ENCODE measurements around the gene SLC22A2. TPM values are rescaled to one million over a fixed set of nuclear protein-coding genes. Genes with fewer than 3 reads are reported as not detected.

The SLC22A2 gene
- total and polyA plus RNA-seq, 2 donors (not counting 1 experiment from before 2014, with no cell fraction given), result not detected

DNA sequence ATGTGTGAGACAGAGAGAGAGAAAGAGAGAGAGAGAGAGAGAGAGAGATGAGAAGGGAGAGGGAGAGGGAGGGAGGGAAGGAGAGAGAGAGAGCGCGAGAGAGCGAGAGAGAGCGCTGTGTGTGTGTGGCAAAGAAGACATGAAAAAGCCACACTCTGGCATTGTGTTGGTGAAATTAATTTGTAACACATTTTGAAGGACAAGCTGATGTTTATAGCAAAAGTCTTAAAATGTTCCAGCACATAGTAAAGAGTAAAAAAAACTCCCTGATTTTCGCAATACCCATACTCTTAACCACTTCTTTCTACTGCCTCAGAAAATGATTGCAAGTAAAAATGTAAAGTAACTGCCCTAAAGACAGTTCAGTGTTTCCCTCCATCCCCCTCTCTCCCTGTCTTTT, 80.3 kb downstream of the SLC22A2 start:
- TF ChIP-seq EZH2 (IDR thresholded peaks at IDR 0.05; ENCODE audit: low read length, missing control alignments), result no peak
- TF ChIP-seq, protein P1, sequence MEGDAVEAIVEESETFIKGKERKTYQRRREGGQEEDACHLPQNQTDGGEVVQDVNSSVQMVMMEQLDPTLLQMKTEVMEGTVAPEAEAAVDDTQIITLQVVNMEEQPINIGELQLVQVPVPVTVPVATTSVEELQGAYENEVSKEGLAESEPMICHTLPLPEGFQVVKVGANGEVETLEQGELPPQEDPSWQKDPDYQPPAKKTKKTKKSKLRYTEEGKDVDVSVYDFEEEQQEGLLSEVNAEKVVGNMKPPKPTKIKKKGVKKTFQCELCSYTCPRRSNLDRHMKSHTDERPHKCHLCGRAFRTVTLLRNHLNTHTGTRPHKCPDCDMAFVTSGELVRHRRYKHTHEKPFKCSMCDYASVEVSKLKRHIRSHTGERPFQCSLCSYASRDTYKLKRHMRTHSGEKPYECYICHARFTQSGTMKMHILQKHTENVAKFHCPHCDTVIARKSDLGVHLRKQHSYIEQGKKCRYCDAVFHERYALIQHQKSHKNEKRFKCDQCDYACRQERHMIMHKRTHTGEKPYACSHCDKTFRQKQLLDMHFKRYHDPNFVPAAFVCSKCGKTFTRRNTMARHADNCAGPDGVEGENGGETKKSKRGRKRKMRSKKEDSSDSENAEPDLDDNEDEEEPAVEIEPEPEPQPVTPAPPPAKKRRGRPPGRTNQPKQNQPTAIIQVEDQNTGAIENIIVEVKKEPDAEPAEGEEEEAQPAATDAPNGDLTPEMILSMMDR (conservative IDR thresholded peaks at IDR 0.05 in 1 of 2, IDR thresholded peaks at IDR 0.05 in 1 of 2; ENCODE audit: low read depth in 1 of 2, low read length in 2 of 2), result no peak
- no peaks in the 10 kb centered on the region for H3K79me2 ChIP-seq (ENCODE audit: control insufficient read depth, insufficient read depth, low read length)
- no peak overlapping the region for H3K4me2 ChIP-seq (ENCODE audit: extremely low read depth, insufficient read depth, low read length)
- no peaks in the 10 kb centered on the region for H3K36me3 ChIP-seq (ENCODE audit: control insufficient read depth, insufficient read depth, low read length)
- H3K4me3 ChIP-seq (replicated peaks in 1 of 4; ENCODE audit: control extremely low read depth in 1 of 4, insufficient read depth in 1 of 4, low read depth in 3 of 4, low read length in 4 of 4), result no peak overlapping the region
- H2AFZ ChIP-seq (ENCODE audit: low read length), result no peak overlapping the region
- H3K27me3 ChIP-seq (ENCODE audit: control insufficient read depth, insufficient read depth, low read length), result no peaks in the 10 kb centered on the region
- no peak overlapping the region for H3K27ac ChIP-seq (ENCODE audit: insufficient read depth, low read length)
- H3K9me3 ChIP-seq (ENCODE audit: control insufficient read depth, insufficient read depth, low read depth, low read length), result no peaks in the 10 kb centered on the region
- DNase-seq (ENCODE audit: low read depth in 2 of 2), result peak in 1 of 2 donors; percentile 11
- H3K9ac ChIP-seq (ENCODE audit: insufficient read depth, low read length), result no peak overlapping the region
- no peaks in the 10 kb centered on the region for H3K4me1 ChIP-seq (ENCODE audit: control insufficient read depth, extremely low read depth, insufficient read depth, low read length)
- no peaks in the 10 kb centered on the region for H4K20me1 ChIP-seq (ENCODE audit: control insufficient read depth, extremely low read depth, insufficient read depth, low read length)

- Histone ChIP-seq H4K20me1 (ENCODE audit: control insufficient read depth, extremely low read depth, insufficient read depth, low read length) (no peaks in the 10 kb centered on the region), H2AFZ (ENCODE audit: low read length) (no peak overlapping the region), H3K4me2 (ENCODE audit: extremely low read depth, insufficient read depth, low read length) (no peak overlapping the region), H3K79me2 (ENCODE audit: control insufficient read depth, insufficient read depth, low read length) (no peaks in the 10 kb centered on the region), H3K9me3 (ENCODE audit: control insufficient read depth, insufficient read depth, low read depth, low read length) (no peaks in the 10 kb centered on the region), H3K9ac (ENCODE audit: insufficient read depth, low read length) (no peak overlapping the region), H3K4me3 (replicated peaks in 1 of 4; ENCODE audit: control extremely low read depth in 1 of 4, insufficient read depth in 1 of 4, low read depth in 3 of 4, low read length in 4 of 4) (no peak overlapping the region), H3K27me3 (ENCODE audit: control insufficient read depth, insufficient read depth, low read length) (no peaks in the 10 kb centered on the region), H3K27ac (ENCODE audit: insufficient read depth, low read length) (no peak overlapping the region), H3K36me3 (ENCODE audit: control insufficient read depth, insufficient read depth, low read length) (no peaks in the 10 kb centered on the region), H3K4me1 (ENCODE audit: control insufficient read depth, extremely low read depth, insufficient read depth, low read length) (no peaks in the 10 kb centered on the region)
- TF ChIP-seq, protein P1 (conservative IDR thresholded peaks at IDR 0.05 in 1 of 2, IDR thresholded peaks at IDR 0.05 in 1 of 2; ENCODE audit: low read depth in 1 of 2, low read length in 2 of 2), result no peak
- TF ChIP-seq EZH2 (IDR thresholded peaks at IDR 0.05; ENCODE audit: low read length, missing control alignments), result no peak
- DNase-seq (ENCODE audit: low read depth in 2 of 2), result no peak
Observed at GRCh38 chr6:160177220-160177619, 81.4 kb downstream of the SLC22A2 start.

GRCh38 chr6:160174681-160175080, 83.9 kb downstream of the SLC22A2 start:
- Histone ChIP-seq H2AFZ (ENCODE audit: low read length) (no peak overlapping the region), H3K9me3 (ENCODE audit: control insufficient read depth, insufficient read depth, low read depth, low read length) (no peaks in the 10 kb centered on the region), H3K4me1 (ENCODE audit: control insufficient read depth, extremely low read depth, insufficient read depth, low read length) (no peaks in the 10 kb centered on the region), H3K9ac (ENCODE audit: insufficient read depth, low read length) (no peak overlapping the region), H3K79me2 (ENCODE audit: control insufficient read depth, insufficient read depth, low read length) (no peaks in the 10 kb centered on the region), H3K36me3 (ENCODE audit: control insufficient read depth, insufficient read depth, low read length) (no peaks in the 10 kb centered on the region), H3K4me2 (ENCODE audit: extremely low read depth, insufficient read depth, low read length) (no peak overlapping the region), H4K20me1 (ENCODE audit: control insufficient read depth, extremely low read depth, insufficient read depth, low read length) (no peaks in the 10 kb centered on the region), H3K27ac (ENCODE audit: insufficient read depth, low read length) (no peak overlapping the region), H3K27me3 (ENCODE audit: control insufficient read depth, insufficient read depth, low read length) (no peaks in the 10 kb centered on the region), H3K4me3 (replicated peaks in 1 of 4; ENCODE audit: control extremely low read depth in 1 of 4, insufficient read depth in 1 of 4, low read depth in 3 of 4, low read length in 4 of 4) (no peak overlapping the region)
- no peak for DNase-seq (ENCODE audit: low read depth in 2 of 2)
- no peak for TF ChIP-seq EZH2 (IDR thresholded peaks at IDR 0.05; ENCODE audit: low read length, missing control alignments)
- TF ChIP-seq, protein P1 (conservative IDR thresholded peaks at IDR 0.05 in 1 of 2, IDR thresholded peaks at IDR 0.05 in 1 of 2; ENCODE audit: low read depth in 1 of 2, low read length in 2 of 2), result no peak

Data from fibroblast of lung (primary cell).